GM23338 (cell line): ENCODE measurements around the gene TMEFF1. TPM values are rescaled to one million over a fixed set of nuclear protein-coding genes. Genes with fewer than 3 reads are reported as not detected.

ENCODE experiments used
- ATAC-seq: fragments of 200-7000 bp; cut with Tn5 transposase; 3 replicates; pipeline ENCODE4 v1.9.1; 2020
- DNase-seq: peaks from one replicate; pipeline ENCODE4 v3.0.0-alpha.2; 2015; ENCODE audit warnings: low spot score
- H2AFZ ChIP-seq: fragments of 200-600 bp; sonication (generic); 2 replicates; pipeline ENCODE4 v1.8.0; 2016; ENCODE audit warnings: antibody characterized with exemption, mild to moderate bottlenecking, moderate library complexity
- H3F3A ChIP-seq: fragments of 200-600 bp; sonication (generic); replicated peaks from 2 replicates; pipeline ENCODE4 v1.8.0; 2017; ENCODE audit warnings: antibody characterized with exemption, mixed run types, low read depth
- H3K27ac ChIP-seq: fragments of 200-600 bp; sonication (generic); 2 replicates; pipeline ENCODE4 v1.6.1; 2016; ENCODE audit warnings: low read depth
- H3K27me3 ChIP-seq: fragments of 200-600 bp; sonication (generic); 2 replicates; pipeline ENCODE4 v1.8.0; 2016; ENCODE audit warnings: mild to moderate bottlenecking, mixed run types, moderate library complexity; ENCODE audit not compliant: insufficient read depth
- H3K36me3 ChIP-seq: fragments of 200-600 bp; sonication (generic); 2 replicates; pipeline ENCODE4 v1.8.0; 2016; ENCODE audit warnings: mild to moderate bottlenecking; ENCODE audit not compliant: insufficient read depth
- H3K4me1 ChIP-seq: fragments of 200-600 bp; sonication (generic); 2 replicates; pipeline ENCODE4 v1.8.0; 2016; ENCODE audit warnings: mild to moderate bottlenecking, moderate library complexity; ENCODE audit not compliant: insufficient read depth
- H3K4me2 ChIP-seq: fragments of 200-600 bp; sonication (generic); 2 replicates; pipeline ENCODE4 v1.7.1; 2017; ENCODE audit warnings: mixed run types
- H3K4me3 ChIP-seq: fragments of 200-600 bp; sonication (generic); 2 replicates; pipeline ENCODE4 v1.6.1; 2016; ENCODE audit warnings: mixed run types
- H3K79me2 ChIP-seq: fragments of 200-600 bp; sonication (generic); replicated peaks from 2 replicates; pipeline ENCODE4 v1.8.0; 2017; ENCODE audit warnings: mild to moderate bottlenecking; ENCODE audit not compliant: insufficient read depth
- H3K9me2 ChIP-seq: fragments of 200-600 bp; sonication (generic); 2 replicates; pipeline ENCODE4 v1.8.0; 2017; ENCODE audit not compliant: insufficient read depth
- H4K20me1 ChIP-seq: fragments of 200-600 bp; sonication (generic); replicated peaks from 2 replicates; pipeline ENCODE4 v1.8.0; 2017; ENCODE audit warnings: mild to moderate bottlenecking; ENCODE audit not compliant: insufficient read depth
- H3K27ac Mint-ChIP-seq: 2 replicates; pipeline ENCODE4 v1.8.0; 2020; ENCODE audit warnings: inconsistent platforms, mild to moderate bottlenecking, moderate library complexity, mixed read lengths
- H3K27me3 Mint-ChIP-seq: 3 replicates; pipeline ENCODE4 v1.8.0; 2022; ENCODE audit warnings: low read depth, mild to moderate bottlenecking, moderate library complexity, mixed read lengths, inconsistent platforms; ENCODE audit not compliant: insufficient read depth, poor library complexity
- H3K36me3 Mint-ChIP-seq: 3 replicates; pipeline ENCODE4 v1.8.0; 2021; ENCODE audit warnings: low read depth, mild to moderate bottlenecking, inconsistent platforms, moderate library complexity, mixed read lengths
- H3K4me1 Mint-ChIP-seq: 3 replicates; pipeline ENCODE4 v1.8.0; 2020; ENCODE audit warnings: mild to moderate bottlenecking, inconsistent platforms, mixed read lengths
- H3K4me3 Mint-ChIP-seq: 3 replicates; pipeline ENCODE4 v1.8.0; 2021; ENCODE audit warnings: moderate library complexity, mild to moderate bottlenecking, inconsistent platforms, mixed read lengths
- H3K9me3 Mint-ChIP-seq: 3 replicates; pipeline ENCODE4 v1.8.0; 2020; ENCODE audit warnings: moderate library complexity, mild to moderate bottlenecking, inconsistent platforms, mixed read lengths
- CREB1 ChIP-seq: fragments of 250-450 bp; sonication (Bioruptor Pico); IDR thresholded peaks from 2 replicates; pipeline ENCODE4 v1.5.0; 2020; ENCODE audit warnings: low read depth, mild to moderate bottlenecking, moderate library complexity
- EZH2 ChIP-seq: fragments of 200-600 bp; sonication (generic); IDR thresholded peaks from one replicate; pipeline ENCODE4 v1.8.0; 2017; ENCODE audit warnings: antibody characterized with exemption, mild to moderate bottlenecking, low read depth; ENCODE audit not compliant: unreplicated experiment
- EZH2phosphoT487 ChIP-seq: fragments of 200-600 bp; sonication (generic); IDR thresholded peaks from one replicate; pipeline ENCODE4 v1.8.1; 2018; ENCODE audit warnings: antibody characterized with exemption; ENCODE audit not compliant: unreplicated experiment
- JUNB ChIP-seq: IDR thresholded peaks from one replicate; pipeline ENCODE4 v1.6.1; 2016; ENCODE audit warnings: antibody characterized with exemption; ENCODE audit not compliant: unreplicated experiment
- NANOG ChIP-seq: IDR thresholded peaks from 2 replicates; pipeline ENCODE4 v1.6.1; 2016; ENCODE audit warnings: antibody characterized with exemption, borderline replicate concordance
- POLR2AphosphoS5 ChIP-seq: IDR thresholded peaks from 2 replicates; pipeline ENCODE4 v1.6.1; 2016; ENCODE audit warnings: antibody characterized with exemption, low read depth
- REST ChIP-seq: IDR thresholded peaks from one replicate; pipeline ENCODE4 v1.6.1; 2018; ENCODE audit warnings: antibody characterized with exemption; ENCODE audit not compliant: unreplicated experiment
- STAT1 ChIP-seq: IDR thresholded peaks from one replicate; pipeline ENCODE4 v1.6.1; 2016; ENCODE audit warnings: antibody characterized with exemption; ENCODE audit not compliant: unreplicated experiment
- ZNF114 ChIP-seq: fragments of 250-450 bp; sonication (Bioruptor Pico); IDR thresholded peaks from 2 replicates; pipeline ENCODE4 v1.5.0; 2020; ENCODE audit warnings: mild to moderate bottlenecking, moderate library complexity
- ZNF331 ChIP-seq: fragments of 250-450 bp; sonication (Bioruptor Pico); IDR thresholded peaks from 2 replicates; pipeline ENCODE4 v1.5.0; 2020; ENCODE audit warnings: low read depth, mild to moderate bottlenecking, moderate library complexity
- ZNF462 ChIP-seq: fragments of 250-450 bp; sonication (Bioruptor Pico); IDR thresholded peaks from 2 replicates; pipeline ENCODE4 v1.5.0; 2020; ENCODE audit warnings: mild to moderate bottlenecking, moderate library complexity
- polyA plus RNA-seq: library from polyadenylated mRNA; unstranded; fragments of >200 nt; fragmentation: Nextera tagmentation; extraction: Ambion mirVana; gene quantifications from 2 replicates; pipeline ENCODE4 v1.2.1, GENCODE V29; 2016
- total RNA-seq: library from RNA; depleted of rRNA; stranded (reverse); fragments of >200 nt; shearing (Covaris generic); gene quantifications from 2 replicates; pipeline ENCODE4 v1.2.3, GENCODE V29; 2014
- TF ChIP-seq, protein P1 (sequence below), 2 experiments: fragments of 200-600 bp in 1 of 2; sonication (generic) in 1 of 2; conservative IDR thresholded peaks; 2 replicates each; pipeline versions ENCODE4 v1.5.1 to v1.6.1; 2016 to 2017; ENCODE audit warnings: antibody characterized with exemption in 2 of 2, low read depth in 2 of 2, mild to moderate bottlenecking in 2 of 2, moderate library complexity in 1 of 2
- TF ChIP-seq, protein P2 (sequence below): IDR thresholded peaks from 2 replicates; pipeline ENCODE4 v1.6.1; 2016; ENCODE audit warnings: antibody characterized with exemption

Gene TMEFF1
- total and polyA plus RNA-seq, 2 experiments from 2014 or later, result 6.6 to 85.2 TPM

- peaks cover 24% of the 10 kb centered on the region; the same call in 2 of the 3 replicates for H3K9me3 Mint-ChIP-seq
- no peak for DNase-seq
- H3K4me3 Mint-ChIP-seq, result no peak overlapping the region
- Histone ChIP-seq H3K9me2 (peaks cover 3% of the 10 kb centered on the region; the same call in 1 of the 2 replicates), H3K4me3 (no peak overlapping the region), H3K79me2 (no peaks in the 10 kb centered on the region), H3K4me1 (no peaks in the 10 kb centered on the region), H3K27ac (no peak overlapping the region), H3K36me3 (no peaks in the 10 kb centered on the region; the same call in 1 of the 2 replicates), H3K4me2 (no peak overlapping the region), H3K27me3 (no peaks in the 10 kb centered on the region), H4K20me1 (no peaks in the 10 kb centered on the region), H3F3A (no peaks in the 10 kb centered on the region), H2AFZ (no peak overlapping the region)
- peaks cover 4% of the 10 kb centered on the region; the same call in 1 of the 3 replicates for H3K36me3 Mint-ChIP-seq
- H3K4me1 Mint-ChIP-seq, result no peaks in the 10 kb centered on the region
- no peak overlapping the region for H3K27ac Mint-ChIP-seq
- no peak; the same call in 2 of the 3 replicates for ATAC-seq
- no peaks in the 10 kb centered on the region for H3K27me3 Mint-ChIP-seq
- TF ChIP-seq JUNB (no peak), EZH2 (no peak), STAT1 (no peak), ZNF114 (CRISPR knock-in tag) (no peak), EZH2phosphoT487 (no peak), POLR2AphosphoS5 (no peak), ZNF331 (no peak), REST (no peak), NANOG (no peak), CREB1 (CRISPR knock-in tag) (no peak), ZNF462 (CRISPR knock-in tag) (no peak)
- TF ChIP-seq, protein P1, sequence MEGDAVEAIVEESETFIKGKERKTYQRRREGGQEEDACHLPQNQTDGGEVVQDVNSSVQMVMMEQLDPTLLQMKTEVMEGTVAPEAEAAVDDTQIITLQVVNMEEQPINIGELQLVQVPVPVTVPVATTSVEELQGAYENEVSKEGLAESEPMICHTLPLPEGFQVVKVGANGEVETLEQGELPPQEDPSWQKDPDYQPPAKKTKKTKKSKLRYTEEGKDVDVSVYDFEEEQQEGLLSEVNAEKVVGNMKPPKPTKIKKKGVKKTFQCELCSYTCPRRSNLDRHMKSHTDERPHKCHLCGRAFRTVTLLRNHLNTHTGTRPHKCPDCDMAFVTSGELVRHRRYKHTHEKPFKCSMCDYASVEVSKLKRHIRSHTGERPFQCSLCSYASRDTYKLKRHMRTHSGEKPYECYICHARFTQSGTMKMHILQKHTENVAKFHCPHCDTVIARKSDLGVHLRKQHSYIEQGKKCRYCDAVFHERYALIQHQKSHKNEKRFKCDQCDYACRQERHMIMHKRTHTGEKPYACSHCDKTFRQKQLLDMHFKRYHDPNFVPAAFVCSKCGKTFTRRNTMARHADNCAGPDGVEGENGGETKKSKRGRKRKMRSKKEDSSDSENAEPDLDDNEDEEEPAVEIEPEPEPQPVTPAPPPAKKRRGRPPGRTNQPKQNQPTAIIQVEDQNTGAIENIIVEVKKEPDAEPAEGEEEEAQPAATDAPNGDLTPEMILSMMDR (conservative IDR thresholded peaks at IDR 0.05; ENCODE audit: low read depth in 2 of 2), result no peak
- TF ChIP-seq, protein P2, sequence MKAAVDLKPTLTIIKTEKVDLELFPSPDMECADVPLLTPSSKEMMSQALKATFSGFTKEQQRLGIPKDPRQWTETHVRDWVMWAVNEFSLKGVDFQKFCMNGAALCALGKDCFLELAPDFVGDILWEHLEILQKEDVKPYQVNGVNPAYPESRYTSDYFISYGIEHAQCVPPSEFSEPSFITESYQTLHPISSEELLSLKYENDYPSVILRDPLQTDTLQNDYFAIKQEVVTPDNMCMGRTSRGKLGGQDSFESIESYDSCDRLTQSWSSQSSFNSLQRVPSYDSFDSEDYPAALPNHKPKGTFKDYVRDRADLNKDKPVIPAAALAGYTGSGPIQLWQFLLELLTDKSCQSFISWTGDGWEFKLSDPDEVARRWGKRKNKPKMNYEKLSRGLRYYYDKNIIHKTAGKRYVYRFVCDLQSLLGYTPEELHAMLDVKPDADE, result no peak
These were observed 146.7 kb downstream of the TMEFF1 start for GRCh38 chr9:100619665-100620064.
